SW 1271 (cell line): ENCODE data around the gene ANOS1.

Experiments used
- DNase-seq, 2 experiments: peaks; one replicate each; lab custom pipeline; 2025; lab: John Stamatoyannopoulos, UW

The ANOS1 gene

GRCh38 chrX:8714164-8714563 is 17.8 kb downstream of the ANOS1 start:
- no peak for DNase-seq

- DNase-seq: no peak
These were observed 20.5 kb downstream of the ANOS1 start for GRCh38 chrX:8711401-8711800.

- DNase-seq: no peak
These were observed 27.8 kb downstream of the ANOS1 start for GRCh38 chrX:8704184-8704583.

GRCh38 chrX:8692871-8693270 is 39.1 kb downstream of the ANOS1 start:
- DNase-seq: no peak

- no peak for DNase-seq
These were observed 42.5 kb downstream of the ANOS1 start for GRCh38 chrX:8689473-8689872.

GRCh38 chrX:8688776-8689175 is 43.2 kb downstream of the ANOS1 start:
- DNase-seq: no peak

- no peak for DNase-seq
These were observed 47.6 kb downstream of the ANOS1 start for GRCh38 chrX:8684201-8684965.

- no peak for DNase-seq
These were observed 48.2 kb downstream of the ANOS1 start for GRCh38 chrX:8683687-8684086.

GRCh38 chrX:8679550-8679949 is 52.4 kb downstream of the ANOS1 start:
- no peak for DNase-seq

GRCh38 chrX:8675006-8675630 is 56.8 kb downstream of the ANOS1 start:
- DNase-seq: no peak

- DNase-seq: no peak
These were observed 58.7 kb downstream of the ANOS1 start for GRCh38 chrX:8673201-8673600.

- DNase-seq: no peak
These were observed 59.8 kb downstream of the ANOS1 start for GRCh38 chrX:8672176-8672575.

GRCh38 chrX:8668813-8669212 is 63.1 kb downstream of the ANOS1 start:
- DNase-seq: no peak

- DNase-seq: no peak
These were observed 68.6 kb downstream of the ANOS1 start for GRCh38 chrX:8663325-8663724.

GRCh38 chrX:8657883-8658282 is 74.1 kb downstream of the ANOS1 start:
- no peak for DNase-seq

- DNase-seq: no peak
These were observed 78.0 kb downstream of the ANOS1 start for GRCh38 chrX:8653956-8654355.

GRCh38 chrX:8649969-8650368 is 82.0 kb downstream of the ANOS1 start:
- no peak for DNase-seq

- DNase-seq: no peak
These were observed 84.8 kb downstream of the ANOS1 start for GRCh38 chrX:8647176-8647575.

- DNase-seq: no peak
These were observed 91.9 kb downstream of the ANOS1 start for GRCh38 chrX:8639949-8640475.

GRCh38 chrX:8636497-8636896 is 95.4 kb downstream of the ANOS1 start:
- DNase-seq: no peak

- no peak for DNase-seq
These were observed 96.1 kb downstream of the ANOS1 start for GRCh38 chrX:8635812-8636211.

- DNase-seq: no peak
These were observed 99.0 kb downstream of the ANOS1 start for GRCh38 chrX:8632924-8633323.

- DNase-seq: no peak
These were observed 102.1 kb downstream of the ANOS1 start for GRCh38 chrX:8629871-8630270.

- no peak for DNase-seq
These were observed 104.1 kb downstream of the ANOS1 start for GRCh38 chrX:8627796-8628195.
